OCI-LY3 (cell line): ENCODE data around the gene GALNT2.

Experiments used
- CTCF ChIP-seq: fragments of 200-600, 300-600 bp; sonication (generic); IDR thresholded peaks from 2 replicates; pipeline ENCODE4 v1.5.1; 2014; ENCODE audit warnings: antibody characterized with exemption, low read length, low read depth
- EZH2phosphoT487 ChIP-seq: fragments of 200-600 bp; shearing (Covaris generic); IDR thresholded peaks from 2 replicates; pipeline ENCODE4 v1.6.1; 2018; ENCODE audit warnings: antibody characterized with exemption, mixed run types, low read depth

GRCh38 chr1:230098723-230099122 is 31.7 kb downstream of the GALNT2 start:
- TF ChIP-seq CTCF (no peak), EZH2phosphoT487 (no peak)
